ENCODE measurements around the gene MRPL53. TPM values are rescaled to one million over a fixed set of nuclear protein-coding genes. Genes with fewer than 3 reads are reported as not detected.

Gene MRPL53
- total and polyA plus RNA-seq, 2 of the 8 experiments (the other 6 are each of a cell fraction or from before 2014, with no cell fraction given) = 36.6 to 46.3 TPM

DNA sequence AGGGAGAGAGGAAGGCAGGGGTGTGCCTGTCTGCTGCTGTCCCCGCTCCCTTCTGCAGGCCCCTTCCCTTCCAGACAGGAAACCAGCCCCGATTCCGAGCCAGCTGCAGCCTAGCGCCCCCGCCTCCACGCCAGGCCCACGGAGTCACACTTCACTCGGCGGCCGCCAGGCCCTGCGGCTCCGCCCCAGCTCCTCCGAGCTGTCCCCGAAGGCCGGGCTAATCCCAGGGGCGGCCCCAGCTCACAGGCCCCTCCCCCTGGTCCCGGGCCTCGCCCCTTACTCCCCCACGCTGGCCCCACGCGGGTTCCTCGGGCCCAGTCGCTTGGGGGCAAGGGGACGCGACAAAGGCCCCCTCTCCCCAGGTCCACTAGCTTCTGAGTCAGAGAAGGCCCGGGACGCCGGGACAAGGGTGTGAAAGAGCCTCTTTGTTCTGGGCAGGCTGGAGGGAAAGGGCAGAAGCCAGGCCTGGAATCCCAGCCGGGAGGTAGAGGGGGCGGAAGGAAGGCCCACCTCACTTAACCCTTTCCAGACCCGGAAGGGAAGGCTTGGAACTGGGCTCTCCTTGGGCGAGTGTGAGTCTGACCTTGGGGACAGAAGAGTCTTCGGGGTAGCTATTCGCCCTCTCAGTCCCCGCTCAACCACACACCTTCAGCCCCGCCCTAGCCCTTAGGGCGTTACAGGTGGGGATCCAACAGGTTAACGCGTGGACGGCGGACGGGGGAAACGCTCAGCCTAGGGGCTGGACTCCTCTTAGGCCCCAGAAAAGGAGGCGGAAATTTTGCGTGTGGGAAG lies 31.9 kb downstream of the MRPL53 start:
- peaks cover 4 to 35% of the 10 kb centered on the region in 2 experiments; a peak in 2 of 4 replicates for H3K79me2 ChIP-seq (ENCODE audit: control insufficient read depth in 1 of 2, insufficient read depth in 2 of 2, low read length in 2 of 2)
- H3K27ac ChIP-seq (ENCODE audit: low read depth, low read length) = peak overlapping the region; percentile 87
- H2AK5ac ChIP-seq (ENCODE audit: low read depth, low read length) = no peak overlapping the region
- WGBS, 2 experiments (ENCODE audit: extremely low coverage in 1 of 2, insufficient coverage in 1 of 2, insufficient read length in 1 of 2, insufficient replicate concordance in 2 of 2, low coverage in 1 of 2, low lambda C conversion rate in 2 of 2, missing lambda C conversion rate in 1 of 2) = 1% methylated on average over 31 of the region's 45 CpGs; no CpG with 5 or more reads in 1 of the 2 experiments
- DNase-seq (ENCODE audit: low read depth in 1 of 2, low spot score in 2 of 2) (peak in 1 of 2 experiments; percentile 92), FAIRE-seq (no peak)
- no peak overlapping the region for H2BK12ac ChIP-seq (ENCODE audit: low read depth, low read length)
- H3K79me1 ChIP-seq (ENCODE audit: low read depth, low read length) = peaks cover 13% of the 10 kb centered on the region
- no peak overlapping the region for H2BK120ac ChIP-seq (replicated peaks; ENCODE audit: low read depth, low read length)
- H3K18ac ChIP-seq (ENCODE audit: extremely low read depth, low read length) = peak overlapping the region; percentile 72; the same call in 1 of the 2 replicates
- H3K4me3 ChIP-seq (ENCODE audit: extremely low read depth in 1 of 4, insufficient read depth in 2 of 4, low read depth in 3 of 4, low read length in 4 of 4) = peak overlapping the region; percentile 69 to 90 (median 80)
- H4K20me1 ChIP-seq (replicated peaks in 1 of 2; ENCODE audit: control insufficient read depth in 1 of 2, insufficient read depth in 2 of 2, low read length in 2 of 2) = peaks cover 4 to 10% of the 10 kb centered on the region in 2 experiments
- no peaks in the 10 kb centered on the region for H3K9me3 ChIP-seq (ENCODE audit: insufficient read depth in 2 of 2, low read depth in 1 of 2, low read length in 1 of 2)
- no peak overlapping the region for H3K4ac ChIP-seq (replicated peaks; ENCODE audit: insufficient read length, low read depth, low read length)
- peak overlapping the region; percentile 71; the same call in 1 of the 2 replicates for H2AFZ ChIP-seq (ENCODE audit: low read length)
- peaks cover 4 to 24% (median 17%) of the 10 kb centered on the region in 4 experiments; a peak in 6 of 7 replicates for H3K4me1 ChIP-seq (replicated peaks in 1 of 4; ENCODE audit: control insufficient read depth in 3 of 4, insufficient read depth in 4 of 4, low read length in 3 of 4)
- peaks cover 0 to 5% (median 0%) of the 10 kb centered on the region in 4 experiments; a peak in 1 of 8 replicates for H3K36me3 ChIP-seq (ENCODE audit: control insufficient read depth in 2 of 4, insufficient read depth in 4 of 4, low read length in 3 of 4)
- H2BK15ac ChIP-seq (ENCODE audit: low read length) = no peak overlapping the region; the same call in 1 of the 2 replicates
- peaks cover 6% of the 10 kb centered on the region; the same call in 1 of the 2 replicates for H3K23me2 ChIP-seq (ENCODE audit: low read depth, low read length)
- no peak overlapping the region for H3K14ac ChIP-seq (ENCODE audit: insufficient read length)
- H3K23ac ChIP-seq (ENCODE audit: insufficient read length) = no peak overlapping the region
- peak overlapping the region; percentile 64 to 77 (median 74) for H3K9ac ChIP-seq (replicated peaks in 1 of 4; ENCODE audit: extremely low read depth in 1 of 4, low read depth in 3 of 4, low read length in 3 of 4)
- no peaks in the 10 kb centered on the region; a peak in 2 of 7 replicates for H3K27me3 ChIP-seq (replicated peaks in 1 of 4; ENCODE audit: control insufficient read depth in 3 of 4, extremely low read depth in 1 of 4, insufficient read depth in 3 of 4, low read length in 3 of 4)
- H3K56ac ChIP-seq (replicated peaks; ENCODE audit: insufficient read length, low read depth, low read length) = peak overlapping the region; percentile 72
- ChIA-PET POLR2A (ENCODE audit: partially characterized antibody) (interaction anchor here (0.6 to 3.9 kb wide), 24 partner anchors 9 to 179 kb away, joined by 3 to 66 read pairs (median 4); partner anchors contain the start of genes AUP1, C2orf81, CCDC142 and HTRA2), CTCF (ENCODE audit: partially characterized antibody) (interaction anchor here (0.6 to 3.1 kb wide), 14 partner anchors 9 to 106 kb away, joined by 3 to 16 read pairs (median 4); partner anchors contain the start of genes CCDC142, TTC31 and WBP1)
- no peak overlapping the region for H2BK20ac ChIP-seq (ENCODE audit: low read length)
- H4K8ac ChIP-seq (ENCODE audit: extremely low read depth, insufficient read depth, low read length) = peak overlapping the region; percentile 97
- peak overlapping the region; percentile 68 to 92 for H3K4me2 ChIP-seq (ENCODE audit: insufficient read depth in 1 of 2, low read depth in 2 of 2, low read length in 2 of 2)
- no peak overlapping the region for H4K91ac ChIP-seq (replicated peaks; ENCODE audit: insufficient read length, low read length)
- H4K5ac ChIP-seq (ENCODE audit: insufficient read length, low read depth, low read length) = peak overlapping the region; percentile 92
- H2BK5ac ChIP-seq (ENCODE audit: low read depth, low read length) = peak overlapping the region; percentile 79
- no peak for TF ChIP-seq YY1 (IDR thresholded peaks at IDR 0.05; ENCODE audit: low read depth, low read length)
- TF ChIP-seq POLR2AphosphoS5 (IDR thresholded peaks at IDR 0.05; ENCODE audit: low read depth, low read length) = no peak
- TF ChIP-seq HDAC6 (IDR thresholded peaks at IDR 0.05; ENCODE audit: low read depth, low read length) = no peak
- no peak for TF ChIP-seq CHD1 (IDR thresholded peaks at IDR 0.05; ENCODE audit: low read depth, low read length)
- peak; percentile 63 for TF ChIP-seq PHF8 (conservative IDR thresholded peaks at IDR 0.05; ENCODE audit: low read depth, low read length)
- peak; percentile 52; the same call in 1 of the 2 replicates for TF ChIP-seq TBP (IDR thresholded peaks at IDR 0.05; ENCODE audit: low read depth, low read length)
- TF ChIP-seq KDM1A (IDR thresholded peaks at IDR 0.05; ENCODE audit: borderline replicate concordance, low read length) = no peak
- peak; percentile 77; the same call in 1 of the 2 replicates for TF ChIP-seq SP4 (IDR thresholded peaks at IDR 0.05; ENCODE audit: low read length)
- TF ChIP-seq SIX5 (IDR thresholded peaks at IDR 0.05; ENCODE audit: low read depth, low read length) = no peak
- TF ChIP-seq TAF7 (optimal IDR thresholded peaks at IDR 0.05; ENCODE audit: borderline replicate concordance, low read depth, low read length) = peak; percentile 57
- TF ChIP-seq RAD21 (IDR thresholded peaks at IDR 0.05 in 1 of 2, conservative IDR thresholded peaks at IDR 0.05 in 1 of 2; ENCODE audit: low read depth in 2 of 2, low read length in 2 of 2) = no peak
- no peak for TF ChIP-seq SIRT6 (IDR thresholded peaks at IDR 0.05; ENCODE audit: low read length)
